Measurements from ENCODE around the gene IDUA.
A peak's percentile ranks its signal among the peaks of the same experiment; 100 is the strongest.
"Not testable (repeated sequence)": the region's sequence is repeated elsewhere in the genome, so short reads cannot be mapped to it uniquely, and the experiment has no call there.

Gene IDUA

GRCh38 chr4:1044469-1045192, 57.8 kb downstream of the IDUA start:
- H3K9ac ChIP-seq (ENCODE audit: insufficient read length, low read depth): peak overlapping the region; percentile 87
- no peak for DNase-seq (ENCODE audit: low read depth, low spot score)
- H3K27me3 ChIP-seq (ENCODE audit: insufficient read depth, insufficient read length): peaks cover 25% of the 10 kb centered on the region
- no peaks in the 10 kb centered on the region for H3K9me3 ChIP-seq (ENCODE audit: insufficient read depth, low read length)
- H3K36me3 ChIP-seq (ENCODE audit: insufficient read depth, insufficient read length, low read length): no peaks in the 10 kb centered on the region
- TF ChIP-seq YY1 (IDR thresholded peaks at IDR 0.05; ENCODE audit: insufficient read depth, insufficient read length) (no peak), ZNF274 (IDR thresholded peaks at IDR 0.05; ENCODE audit: low read depth, low read length) (no peak), SUZ12 (IDR thresholded peaks at IDR 0.05; ENCODE audit: extremely low read depth, insufficient read depth, insufficient read length) (no peak)
- H3K4me1 ChIP-seq (ENCODE audit: insufficient read depth, insufficient read length): peaks cover 43% of the 10 kb centered on the region
- peak overlapping the region; percentile 9 for H3K4me3 ChIP-seq (ENCODE audit: insufficient read length, low read depth)

GRCh38 chr4:1045193-1045594, 58.4 kb downstream of the IDUA start:
- H3K36me3 ChIP-seq (ENCODE audit: insufficient read depth, insufficient read length, low read length): no peaks in the 10 kb centered on the region
- no peak for DNase-seq (ENCODE audit: low read depth, low spot score)
- H3K9me3 ChIP-seq (ENCODE audit: insufficient read depth, low read length): no peaks in the 10 kb centered on the region
- H3K4me1 ChIP-seq (ENCODE audit: insufficient read depth, insufficient read length): peaks cover 38% of the 10 kb centered on the region
- peak overlapping the region; percentile 62 for H3K9ac ChIP-seq (ENCODE audit: insufficient read length, low read depth)
- TF ChIP-seq ZNF274 (IDR thresholded peaks at IDR 0.05; ENCODE audit: low read depth, low read length) (no peak), YY1 (IDR thresholded peaks at IDR 0.05; ENCODE audit: insufficient read depth, insufficient read length) (no peak), SUZ12 (IDR thresholded peaks at IDR 0.05; ENCODE audit: extremely low read depth, insufficient read depth, insufficient read length) (no peak)
- H3K4me3 ChIP-seq (ENCODE audit: insufficient read length, low read depth): no peak overlapping the region
- H3K27me3 ChIP-seq (ENCODE audit: insufficient read depth, insufficient read length): peaks cover 25% of the 10 kb centered on the region

- Histone ChIP-seq H3K4me3 (ENCODE audit: insufficient read length, low read depth) (no peak overlapping the region), H3K9ac (ENCODE audit: insufficient read length, low read depth) (peak overlapping the region; percentile 62), H3K36me3 (ENCODE audit: insufficient read depth, insufficient read length, low read length) (no peaks in the 10 kb centered on the region), H3K4me1 (ENCODE audit: insufficient read depth, insufficient read length) (peaks cover 33% of the 10 kb centered on the region), H3K9me3 (ENCODE audit: insufficient read depth, low read length) (no peaks in the 10 kb centered on the region), H3K27me3 (ENCODE audit: insufficient read depth, insufficient read length) (peaks cover 30% of the 10 kb centered on the region)
- no peak for DNase-seq (ENCODE audit: low read depth, low spot score)
- TF ChIP-seq YY1 (IDR thresholded peaks at IDR 0.05; ENCODE audit: insufficient read depth, insufficient read length) (no peak), ZNF274 (IDR thresholded peaks at IDR 0.05; ENCODE audit: low read depth, low read length) (no peak), SUZ12 (IDR thresholded peaks at IDR 0.05; ENCODE audit: extremely low read depth, insufficient read depth, insufficient read length) (no peak)
Measured at GRCh38 chr4:1045595-1046201, 58.9 kb downstream of the IDUA start.

- Histone ChIP-seq H3K9ac (ENCODE audit: insufficient read length, low read depth) (peak overlapping the region; percentile 36), H3K4me1 (ENCODE audit: insufficient read depth, insufficient read length) (peaks cover 26% of the 10 kb centered on the region), H3K27me3 (ENCODE audit: insufficient read depth, insufficient read length) (peaks cover 33% of the 10 kb centered on the region)
- not testable (repeated sequence) for H3K4me3 ChIP-seq (ENCODE audit: insufficient read length, low read depth); H3K36me3 ChIP-seq (ENCODE audit: insufficient read depth, insufficient read length, low read length); H3K9me3 ChIP-seq (ENCODE audit: insufficient read depth, low read length)
- peak; percentile 44 for DNase-seq (ENCODE audit: low read depth, low spot score)
Measured at GRCh38 chr4:1046581-1047011, 59.8 kb downstream of the IDUA start.

GRCh38 chr4:1047106-1047975, 60.5 kb downstream of the IDUA start:
- no peak for DNase-seq (ENCODE audit: low read depth, low spot score)
- Histone ChIP-seq H3K9me3 (ENCODE audit: insufficient read depth, low read length) (peaks cover 6% of the 10 kb centered on the region; the same call in 1 of the 2 replicates), H3K4me1 (ENCODE audit: insufficient read depth, insufficient read length) (peaks cover 27% of the 10 kb centered on the region), H3K36me3 (ENCODE audit: insufficient read depth, insufficient read length, low read length) (no peaks in the 10 kb centered on the region), H3K4me3 (ENCODE audit: insufficient read length, low read depth) (no peak overlapping the region), H3K9ac (ENCODE audit: insufficient read length, low read depth) (peak overlapping the region; percentile 36), H3K27me3 (ENCODE audit: insufficient read depth, insufficient read length) (peaks cover 37% of the 10 kb centered on the region)
- no peak for TF ChIP-seq SUZ12 (IDR thresholded peaks at IDR 0.05; ENCODE audit: extremely low read depth, insufficient read depth, insufficient read length)
- TF ChIP-seq YY1 (IDR thresholded peaks at IDR 0.05; ENCODE audit: insufficient read depth, insufficient read length): no peak
- no peak for TF ChIP-seq ZNF274 (IDR thresholded peaks at IDR 0.05; ENCODE audit: low read depth, low read length)

GRCh38 chr4:1047976-1048772, 61.3 kb downstream of the IDUA start:
- Histone ChIP-seq H3K36me3 (ENCODE audit: insufficient read depth, insufficient read length, low read length) (no peaks in the 10 kb centered on the region), H3K9ac (ENCODE audit: insufficient read length, low read depth) (no peak overlapping the region), H3K9me3 (ENCODE audit: insufficient read depth, low read length) (peaks cover 6% of the 10 kb centered on the region; the same call in 1 of the 2 replicates), H3K4me3 (ENCODE audit: insufficient read length, low read depth) (no peak overlapping the region), H3K4me1 (ENCODE audit: insufficient read depth, insufficient read length) (peaks cover 28% of the 10 kb centered on the region), H3K27me3 (ENCODE audit: insufficient read depth, insufficient read length) (peaks cover 43% of the 10 kb centered on the region)
- no peak for DNase-seq (ENCODE audit: low read depth, low spot score)
- TF ChIP-seq SUZ12 (IDR thresholded peaks at IDR 0.05; ENCODE audit: extremely low read depth, insufficient read depth, insufficient read length) (no peak), YY1 (IDR thresholded peaks at IDR 0.05; ENCODE audit: insufficient read depth, insufficient read length) (no peak), ZNF274 (IDR thresholded peaks at IDR 0.05; ENCODE audit: low read depth, low read length) (no peak)

All from NT2/D1 (cell line).